ENCODE data around the gene WIPF2.
"Not testable (repeated sequence)": the region's sequence is repeated elsewhere in the genome, so short reads cannot be mapped to it uniquely, and the experiment has no call there.

WIPF2 gene

DNA sequence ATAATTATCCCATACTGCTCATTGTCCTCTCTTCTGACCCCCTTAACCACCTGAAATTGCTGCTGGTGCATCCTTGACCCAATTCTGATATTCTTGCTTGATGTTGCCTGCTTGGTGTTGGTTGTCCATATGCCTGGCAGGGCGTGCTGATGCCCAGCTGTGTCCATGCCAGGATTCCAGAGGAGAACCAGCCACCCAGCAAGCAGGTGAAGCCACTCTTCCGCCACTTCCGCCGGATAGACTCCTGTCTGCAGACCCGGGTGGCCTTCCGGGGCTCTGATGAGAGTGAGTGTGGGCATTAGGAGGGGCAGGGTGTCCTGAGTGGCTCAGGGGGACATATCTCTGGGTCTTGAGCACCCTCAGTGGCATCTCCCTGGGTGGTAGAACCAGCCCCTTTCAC, 30.4 kb upstream of the WIPF2 start:
- in situ Hi-C loops (cut with MboI; ENCODE audit: low pct_unique_long_range_greater_than_20kb, low sequenced_read_pairs, unreplicated experiment), result no loop called here
- no peak for DNase-seq (ENCODE audit: low spot score)
- TF ChIP-seq, protein P1, sequence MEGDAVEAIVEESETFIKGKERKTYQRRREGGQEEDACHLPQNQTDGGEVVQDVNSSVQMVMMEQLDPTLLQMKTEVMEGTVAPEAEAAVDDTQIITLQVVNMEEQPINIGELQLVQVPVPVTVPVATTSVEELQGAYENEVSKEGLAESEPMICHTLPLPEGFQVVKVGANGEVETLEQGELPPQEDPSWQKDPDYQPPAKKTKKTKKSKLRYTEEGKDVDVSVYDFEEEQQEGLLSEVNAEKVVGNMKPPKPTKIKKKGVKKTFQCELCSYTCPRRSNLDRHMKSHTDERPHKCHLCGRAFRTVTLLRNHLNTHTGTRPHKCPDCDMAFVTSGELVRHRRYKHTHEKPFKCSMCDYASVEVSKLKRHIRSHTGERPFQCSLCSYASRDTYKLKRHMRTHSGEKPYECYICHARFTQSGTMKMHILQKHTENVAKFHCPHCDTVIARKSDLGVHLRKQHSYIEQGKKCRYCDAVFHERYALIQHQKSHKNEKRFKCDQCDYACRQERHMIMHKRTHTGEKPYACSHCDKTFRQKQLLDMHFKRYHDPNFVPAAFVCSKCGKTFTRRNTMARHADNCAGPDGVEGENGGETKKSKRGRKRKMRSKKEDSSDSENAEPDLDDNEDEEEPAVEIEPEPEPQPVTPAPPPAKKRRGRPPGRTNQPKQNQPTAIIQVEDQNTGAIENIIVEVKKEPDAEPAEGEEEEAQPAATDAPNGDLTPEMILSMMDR (IDR thresholded peaks at IDR 0.05; ENCODE audit: extremely low read depth, insufficient read depth, missing control alignments), result no peak

DNA sequence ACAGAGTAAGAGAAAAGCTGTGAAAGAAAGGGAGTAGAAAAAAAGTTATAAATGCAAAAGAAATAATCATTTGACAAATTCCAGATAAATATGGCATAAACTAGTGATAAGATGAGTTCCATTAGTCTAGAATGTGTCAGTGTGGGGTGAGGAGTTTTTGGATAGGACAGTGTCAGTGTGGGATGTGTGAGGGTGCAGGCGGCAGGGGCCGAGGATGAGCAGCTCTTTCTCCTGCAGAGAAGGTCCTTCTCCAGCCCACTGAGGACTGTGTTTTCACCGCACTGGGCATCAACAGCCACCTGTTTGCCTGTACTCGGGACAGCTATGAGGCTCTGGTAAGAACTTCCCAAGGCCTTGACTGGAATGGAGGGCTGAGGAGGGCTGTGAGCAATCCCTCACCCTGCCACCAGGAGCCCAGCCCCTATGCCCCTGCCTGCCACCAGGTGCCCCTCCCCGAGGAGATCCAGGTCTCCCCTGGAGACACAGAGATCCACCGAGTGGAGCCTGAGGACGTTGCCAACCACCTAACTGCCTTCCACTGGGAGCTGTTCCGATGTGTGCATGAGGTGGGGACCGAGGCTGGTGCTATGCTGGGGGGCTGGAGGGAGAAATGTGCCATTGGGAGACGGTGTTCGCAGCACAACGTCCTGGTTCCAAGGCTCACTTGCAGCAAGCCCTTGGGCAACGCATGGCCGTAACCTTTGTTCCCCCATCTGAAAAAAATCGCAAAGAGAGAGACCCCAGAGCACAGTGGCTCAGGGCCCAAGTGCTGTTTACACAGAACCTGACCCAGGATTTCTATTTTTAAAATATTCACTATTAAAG, 28.7 kb upstream of the WIPF2 start:
- in situ Hi-C loops (cut with MboI; ENCODE audit: low pct_unique_long_range_greater_than_20kb, low sequenced_read_pairs, unreplicated experiment), result no loop called here
- peak; percentile 38 for DNase-seq (ENCODE audit: low spot score)
- TF ChIP-seq, protein P1 (IDR thresholded peaks at IDR 0.05; ENCODE audit: extremely low read depth, insufficient read depth, missing control alignments), result no peak

DNA sequence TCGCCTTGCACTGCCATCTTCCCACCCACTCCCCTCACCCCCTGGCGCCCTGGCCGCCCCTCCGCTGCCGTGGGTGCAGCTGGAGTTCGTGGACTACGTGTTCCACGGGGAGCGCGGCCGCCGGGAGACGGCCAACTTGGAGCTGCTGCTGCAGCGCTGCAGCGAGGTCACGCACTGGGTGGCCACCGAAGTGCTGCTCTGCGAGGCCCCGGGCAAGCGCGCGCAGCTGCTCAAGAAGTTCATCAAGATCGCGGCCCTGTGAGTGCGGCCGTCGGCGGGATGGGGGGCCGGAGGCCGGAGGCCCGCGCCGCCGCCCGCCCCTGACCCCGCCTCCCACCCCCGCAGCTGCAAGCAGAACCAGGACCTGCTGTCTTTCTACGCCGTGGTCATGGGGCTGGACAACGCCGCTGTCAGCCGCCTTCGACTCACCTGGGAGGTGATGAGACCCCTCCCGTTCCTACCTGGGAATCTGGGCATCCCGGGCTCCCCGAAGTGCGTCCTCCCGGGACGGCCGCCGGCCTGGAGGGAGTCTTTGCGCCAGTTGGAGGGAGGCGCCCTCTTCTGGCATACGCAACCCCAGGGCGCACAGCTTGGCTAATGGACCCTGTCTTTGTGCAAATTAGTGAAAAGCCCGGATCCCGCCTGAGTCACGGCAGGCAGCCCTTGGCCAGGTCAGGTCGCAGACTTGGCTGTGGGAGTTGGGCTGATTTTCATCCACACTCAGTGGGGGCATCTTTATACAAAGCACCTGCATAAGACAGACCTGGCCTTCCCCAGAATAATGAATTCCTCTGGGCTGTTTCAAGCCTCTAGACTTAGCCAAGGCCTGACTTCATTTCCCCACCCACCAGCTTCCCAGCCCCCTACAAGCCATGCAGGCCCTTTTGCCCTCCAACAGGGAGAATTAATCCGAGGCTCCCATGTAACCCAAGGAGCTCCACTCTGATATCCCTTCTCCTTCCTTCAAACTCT, 27.6 kb upstream of the WIPF2 start:
- in situ Hi-C loops (cut with MboI; ENCODE audit: low pct_unique_long_range_greater_than_20kb, low sequenced_read_pairs, unreplicated experiment), result no loop called here
- peak; percentile 87 for DNase-seq (ENCODE audit: low spot score)
- TF ChIP-seq, protein P1 (IDR thresholded peaks at IDR 0.05; ENCODE audit: extremely low read depth, insufficient read depth, missing control alignments), result peak; percentile 80

DNA sequence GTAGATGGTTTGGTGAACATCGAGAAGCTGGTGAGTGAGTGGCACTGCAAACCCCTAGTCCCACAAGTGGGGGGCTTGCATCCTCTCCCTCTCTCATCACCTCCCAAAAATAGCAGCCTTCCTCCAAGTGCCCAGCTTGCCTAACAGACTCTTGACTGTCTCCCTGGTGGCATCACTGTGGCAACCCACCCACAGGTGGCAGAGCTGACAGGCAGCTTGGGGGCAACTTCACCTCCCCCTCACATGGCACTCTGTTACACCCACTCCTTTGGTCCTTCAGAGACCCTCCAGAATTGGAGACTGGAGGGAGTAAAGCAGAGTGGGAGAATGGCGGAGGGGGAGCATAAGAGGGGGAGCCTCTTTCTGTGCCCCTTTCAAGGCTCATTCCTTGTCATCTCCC, 26.1 kb upstream of the WIPF2 start:
- in situ Hi-C loops (cut with MboI; ENCODE audit: low pct_unique_long_range_greater_than_20kb, low sequenced_read_pairs, unreplicated experiment), result no loop called here
- DNase-seq (ENCODE audit: low spot score), result peak; percentile 17
- TF ChIP-seq, protein P1 (IDR thresholded peaks at IDR 0.05; ENCODE audit: extremely low read depth, insufficient read depth, missing control alignments), result no peak

DNA sequence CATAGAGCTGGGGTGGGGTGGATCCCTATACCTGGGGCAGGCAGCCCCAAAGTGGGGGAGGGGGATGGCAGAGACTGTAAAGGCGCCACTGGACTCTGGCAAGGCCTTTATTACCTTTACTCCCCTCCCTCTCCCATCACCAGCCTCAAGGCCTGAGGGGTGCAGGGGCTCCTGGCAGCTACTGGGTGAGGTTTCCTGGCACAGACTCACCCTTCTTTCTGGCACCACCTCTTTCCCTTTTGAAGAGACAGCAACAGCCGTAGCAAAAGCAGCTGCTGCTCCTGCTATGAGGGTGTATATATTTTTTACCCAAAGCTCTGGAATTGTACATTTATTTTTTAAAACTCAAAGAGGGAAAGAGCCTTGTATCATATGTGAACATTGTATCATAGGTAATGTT, 24.3 kb upstream of the WIPF2 start:
- TF ChIP-seq, protein P1 (IDR thresholded peaks at IDR 0.05; ENCODE audit: extremely low read depth, insufficient read depth, missing control alignments), result no peak
- DNase-seq (ENCODE audit: low spot score), result no peak
- in situ Hi-C loops (cut with MboI; ENCODE audit: low pct_unique_long_range_greater_than_20kb, low sequenced_read_pairs, unreplicated experiment), result no loop called here

DNA sequence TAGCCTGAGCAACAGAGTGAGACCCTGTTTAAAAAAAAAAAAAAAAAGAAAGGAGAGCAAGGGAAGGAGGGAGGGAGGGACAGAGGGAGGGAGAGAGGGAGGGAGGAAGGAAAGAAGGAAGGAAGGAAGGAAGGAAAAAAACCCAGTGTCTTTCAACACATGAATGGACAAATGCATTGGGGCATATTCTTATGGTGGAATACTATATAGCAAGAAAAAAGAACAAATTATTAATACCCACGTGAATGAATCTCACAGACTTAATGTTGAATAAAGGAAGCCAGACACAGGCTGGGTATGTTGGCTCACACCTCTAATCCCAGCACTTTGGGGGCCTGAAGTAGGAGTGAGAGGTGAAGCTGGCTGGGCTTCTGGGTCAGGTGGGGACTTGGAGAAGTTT, 21.6 kb upstream of the WIPF2 start:
- TF ChIP-seq, protein P1 (IDR thresholded peaks at IDR 0.05; ENCODE audit: extremely low read depth, insufficient read depth, missing control alignments), result no peak
- DNase-seq (ENCODE audit: low spot score), result no peak
- in situ Hi-C loops (cut with MboI; ENCODE audit: low pct_unique_long_range_greater_than_20kb, low sequenced_read_pairs, unreplicated experiment), result no loop called here

DNA sequence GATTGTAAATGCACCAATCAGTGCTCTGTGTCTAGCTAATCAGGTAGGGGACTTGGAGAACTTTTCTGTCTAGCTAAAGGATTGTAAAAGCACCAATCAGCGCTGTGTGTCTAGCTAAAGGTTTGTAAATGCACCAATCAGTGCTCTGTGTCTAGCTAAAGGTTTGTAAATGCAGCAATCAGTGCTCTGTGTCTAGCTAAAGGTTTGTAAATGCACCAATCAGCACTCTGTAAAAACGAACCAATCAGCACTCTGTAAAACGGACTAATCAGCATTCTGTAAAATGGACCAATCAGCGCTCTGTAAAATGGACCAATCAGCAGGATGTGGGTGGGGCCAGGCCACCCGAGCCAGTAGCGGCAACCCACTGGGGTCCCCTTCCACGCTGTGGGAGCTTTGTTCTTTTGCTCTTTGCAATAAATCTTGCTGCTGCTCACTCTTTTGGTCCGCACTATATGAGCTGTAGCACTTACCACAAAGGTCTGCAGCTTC, 21.1 kb upstream of the WIPF2 start:
- DNase-seq (ENCODE audit: low spot score); in situ Hi-C loops (cut with MboI; ENCODE audit: low pct_unique_long_range_greater_than_20kb, low sequenced_read_pairs, unreplicated experiment): not testable (repeated sequence)

Measured in GM13977 (cell line).